HFF-Myc (cell line): ENCODE measurements around the gene PPP1R14B.

Source experiments
- DNase-seq: peaks from one replicate; pipeline ENCODE4 v3.0.0-alpha.2; 2011; ENCODE audit warnings: low read depth; ENCODE audit errors: extremely low read depth
- H3K4me3 ChIP-seq: replicated peaks from 2 replicates; pipeline ENCODE4 v1.5.1; 2011; ENCODE audit warnings: low read depth, mild to moderate bottlenecking, control low read depth, low read length
- TF ChIP-seq, protein P1 (sequence below): IDR thresholded peaks from 2 replicates; pipeline ENCODE4 v1.5.1; 2012; ENCODE audit warnings: mild to moderate bottlenecking, low read depth, low read length, control low read depth; ENCODE audit errors: missing control alignments

PPP1R14B gene, protein sequence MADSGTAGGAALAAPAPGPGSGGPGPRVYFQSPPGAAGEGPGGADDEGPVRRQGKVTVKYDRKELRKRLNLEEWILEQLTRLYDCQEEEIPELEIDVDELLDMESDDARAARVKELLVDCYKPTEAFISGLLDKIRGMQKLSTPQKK

DNA sequence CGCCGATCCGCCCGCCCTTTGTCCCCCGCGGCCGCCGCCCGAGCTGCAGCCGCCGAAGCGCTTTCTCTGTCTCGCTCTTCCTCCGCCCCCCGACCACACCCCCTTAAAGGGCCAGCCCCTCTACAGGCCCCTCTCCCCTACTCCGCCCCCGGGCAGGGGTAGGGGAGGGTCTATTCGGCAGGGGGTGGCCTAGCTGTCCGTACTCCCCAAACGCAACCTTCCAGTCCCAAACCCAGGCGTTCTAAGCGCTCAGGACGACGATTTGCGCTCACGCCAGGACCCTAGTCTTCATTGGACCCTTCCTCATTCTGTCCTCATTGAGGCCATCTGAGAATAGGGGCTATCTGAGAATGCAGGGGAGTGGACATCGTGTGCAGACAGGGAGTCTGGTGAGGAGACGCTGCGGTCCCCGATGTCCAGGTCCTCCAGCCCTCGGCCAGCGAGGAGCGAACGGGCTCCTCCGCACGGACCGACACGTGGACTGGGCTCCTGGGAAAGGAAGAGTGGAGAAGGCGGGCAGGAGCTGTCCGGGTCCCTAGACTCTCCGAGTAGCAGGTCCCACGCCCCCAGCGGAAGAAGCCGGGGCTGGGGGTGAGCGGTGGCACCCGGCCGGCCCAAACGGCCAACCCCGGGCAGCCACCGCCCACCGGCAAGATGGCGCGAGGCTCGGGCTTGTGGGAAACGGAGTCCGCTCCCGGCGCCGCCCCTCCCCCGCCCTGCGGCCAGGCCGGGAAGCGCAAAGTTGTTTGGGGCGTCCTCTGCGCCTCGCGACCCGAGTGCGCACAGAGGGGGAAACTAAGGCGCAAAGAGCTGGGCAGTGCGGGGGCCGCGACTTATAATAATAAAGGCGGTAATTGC is at the start of gene PPP1R14B:
TSS of gene PPP1R14B (minus strand) at position 73 of the 858 bp plus-strand sequence. CDS start 270 bp downstream, outside the sequence.
- peak within 1 kb of the TSS; percentile 99 for H3K4me3 ChIP-seq
- TF ChIP-seq, protein P1, sequence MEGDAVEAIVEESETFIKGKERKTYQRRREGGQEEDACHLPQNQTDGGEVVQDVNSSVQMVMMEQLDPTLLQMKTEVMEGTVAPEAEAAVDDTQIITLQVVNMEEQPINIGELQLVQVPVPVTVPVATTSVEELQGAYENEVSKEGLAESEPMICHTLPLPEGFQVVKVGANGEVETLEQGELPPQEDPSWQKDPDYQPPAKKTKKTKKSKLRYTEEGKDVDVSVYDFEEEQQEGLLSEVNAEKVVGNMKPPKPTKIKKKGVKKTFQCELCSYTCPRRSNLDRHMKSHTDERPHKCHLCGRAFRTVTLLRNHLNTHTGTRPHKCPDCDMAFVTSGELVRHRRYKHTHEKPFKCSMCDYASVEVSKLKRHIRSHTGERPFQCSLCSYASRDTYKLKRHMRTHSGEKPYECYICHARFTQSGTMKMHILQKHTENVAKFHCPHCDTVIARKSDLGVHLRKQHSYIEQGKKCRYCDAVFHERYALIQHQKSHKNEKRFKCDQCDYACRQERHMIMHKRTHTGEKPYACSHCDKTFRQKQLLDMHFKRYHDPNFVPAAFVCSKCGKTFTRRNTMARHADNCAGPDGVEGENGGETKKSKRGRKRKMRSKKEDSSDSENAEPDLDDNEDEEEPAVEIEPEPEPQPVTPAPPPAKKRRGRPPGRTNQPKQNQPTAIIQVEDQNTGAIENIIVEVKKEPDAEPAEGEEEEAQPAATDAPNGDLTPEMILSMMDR, result no peak
- DNase-seq, result no peak

DNA sequence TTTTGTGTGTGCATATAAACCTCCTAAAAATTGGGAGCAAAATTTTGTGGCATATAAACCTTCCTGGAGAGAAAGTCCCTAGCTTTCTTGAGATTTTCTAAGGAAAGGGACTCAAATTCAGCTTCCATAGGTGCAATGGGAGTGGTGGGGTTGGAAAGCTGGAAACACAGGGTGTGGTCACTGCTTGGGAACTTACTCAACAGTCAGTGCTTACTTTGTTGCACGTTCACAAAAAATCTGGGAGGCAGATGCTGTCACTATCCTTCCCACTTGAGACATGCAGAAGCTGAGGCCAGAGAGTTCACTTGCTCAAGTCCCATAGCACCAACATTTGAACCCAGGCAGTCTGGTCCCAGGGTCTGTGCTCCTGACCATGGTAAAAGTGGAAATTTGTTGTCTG is 49.5 kb upstream of the PPP1R14B start:
- no peak overlapping the region for H3K4me3 ChIP-seq
- no peak for DNase-seq
- TF ChIP-seq, protein P1, result no peak

DNA sequence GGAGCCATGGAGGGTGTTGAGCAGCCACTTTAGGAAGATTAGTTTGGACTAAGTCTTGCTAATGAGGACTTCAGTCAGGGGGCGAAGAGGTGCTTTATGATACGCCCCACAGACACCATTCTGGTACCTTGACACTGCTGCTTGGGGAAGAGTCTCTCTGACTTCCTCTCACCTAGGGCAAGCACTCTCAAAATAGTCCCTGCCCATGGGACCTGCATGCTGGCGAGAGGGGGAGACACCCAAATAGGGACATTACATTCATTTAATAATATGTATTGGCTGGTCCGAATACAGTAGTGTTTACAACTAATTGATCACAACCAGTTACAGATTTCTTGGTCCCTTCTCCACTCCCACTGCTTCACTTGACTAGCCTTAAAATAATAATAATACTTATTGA is 49.0 kb upstream of the PPP1R14B start:
- DNase-seq, result no peak
- TF ChIP-seq, protein P1, result no peak
- H3K4me3 ChIP-seq, result no peak overlapping the region

DNA sequence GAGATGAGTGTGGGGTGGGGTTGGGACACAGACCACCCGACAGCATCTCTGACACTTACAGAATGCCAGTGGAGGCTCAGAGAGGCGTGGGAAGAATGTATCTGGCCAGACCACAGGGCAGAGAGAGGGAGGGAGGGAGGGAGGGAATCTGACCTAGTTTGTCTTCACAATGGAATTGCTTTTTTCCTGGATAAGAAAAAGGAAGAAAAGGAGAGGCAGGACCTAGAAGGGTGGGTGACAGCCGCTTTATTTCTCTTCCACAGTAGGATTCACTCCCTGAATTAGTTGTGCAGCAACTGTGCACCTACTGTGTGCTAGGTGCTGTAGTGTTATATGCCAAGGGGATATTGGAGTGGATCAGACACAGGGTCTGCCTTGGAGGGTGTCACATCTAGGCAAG is 48.0 kb upstream of the PPP1R14B start:
- TF ChIP-seq, protein P1, result no peak
- no peak for DNase-seq
- no peak overlapping the region for H3K4me3 ChIP-seq

DNA sequence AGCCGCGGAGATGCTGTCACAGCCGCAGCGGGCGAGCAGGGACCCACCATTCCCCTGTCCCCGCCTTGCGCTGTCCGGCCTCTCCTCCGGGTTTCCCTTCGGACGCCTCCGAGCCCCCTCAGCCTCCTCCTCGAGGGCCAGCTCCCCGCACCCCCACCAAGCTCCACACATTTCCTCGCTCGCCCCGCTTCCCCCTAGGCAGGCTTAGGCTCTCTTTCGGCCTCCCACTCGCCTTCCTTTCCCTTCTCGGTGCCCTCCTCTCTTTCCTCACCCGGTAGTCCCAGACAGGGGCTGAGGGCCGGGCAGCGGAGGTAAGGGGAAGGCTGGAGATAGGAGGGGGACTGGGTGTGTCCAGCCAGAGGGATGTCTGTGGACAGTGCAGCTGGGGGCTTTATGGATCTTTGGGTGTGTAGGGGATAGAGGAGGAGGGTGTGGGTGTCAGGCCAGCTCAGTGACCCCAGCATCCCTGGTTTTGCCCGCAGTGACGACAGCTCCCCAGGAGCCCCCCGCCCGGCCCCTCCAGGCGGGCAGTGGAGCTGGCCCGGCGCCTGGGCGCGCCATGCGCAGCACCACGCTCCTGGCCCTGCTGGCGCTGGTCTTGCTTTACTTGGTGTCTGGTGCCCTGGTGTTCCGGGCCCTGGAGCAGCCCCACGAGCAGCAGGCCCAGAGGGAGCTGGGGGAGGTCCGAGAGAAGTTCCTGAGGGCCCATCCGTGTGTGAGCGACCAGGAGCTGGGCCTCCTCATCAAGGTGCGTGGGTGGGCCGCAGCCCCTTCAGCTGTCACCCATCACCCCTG is 45.9 kb upstream of the PPP1R14B start:
- no peak for DNase-seq
- TF ChIP-seq, protein P1, result no peak
- peak overlapping the region; percentile 9; the same call in 1 of the 2 replicates for H3K4me3 ChIP-seq

DNA sequence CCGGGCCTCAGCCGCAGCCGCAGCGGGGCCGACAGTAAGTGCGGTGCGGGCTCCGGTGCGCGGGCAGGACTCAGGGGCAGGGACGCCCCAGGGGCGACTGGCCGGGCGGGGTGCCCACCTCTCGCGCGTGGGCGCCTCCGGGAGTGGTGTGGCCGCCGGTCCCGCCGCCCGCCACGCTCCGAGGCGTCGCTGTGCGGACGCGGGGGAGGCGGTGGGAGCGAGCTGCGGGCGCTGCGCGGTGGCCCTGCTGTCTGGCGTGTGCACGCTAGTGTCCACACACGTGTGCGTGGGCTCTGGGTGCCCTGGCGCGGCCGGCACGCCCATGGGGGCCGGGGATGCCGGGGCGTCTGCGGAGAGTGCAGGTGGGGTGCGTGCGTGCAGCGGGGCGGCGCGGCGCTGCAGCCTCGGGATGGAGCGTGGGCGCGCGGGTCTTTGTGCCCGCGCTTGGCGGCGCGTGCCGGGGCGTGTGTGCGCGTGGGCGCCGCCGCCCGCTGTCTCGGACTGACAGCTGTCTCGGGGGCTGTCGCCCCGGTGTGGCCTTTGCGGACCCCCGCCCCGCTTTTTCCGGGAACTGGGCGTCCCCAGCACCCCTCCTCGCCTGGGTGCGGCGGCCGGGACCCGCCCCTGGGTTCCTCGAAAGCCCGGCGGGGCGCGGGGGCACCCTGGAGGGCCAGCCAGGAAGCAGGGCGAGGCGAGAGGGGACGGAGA is 45.2 kb upstream of the PPP1R14B start:
- DNase-seq, result no peak
- peak overlapping the region; percentile 9; the same call in 1 of the 2 replicates for H3K4me3 ChIP-seq
- TF ChIP-seq, protein P1, result no peak
